NCI-H748 treated with DMSO at 0.1 percent for 48 hours (cell line): ENCODE data around the gene GOLPH3.
"Not testable (repeated sequence)": the region's sequence is repeated elsewhere in the genome, so short reads cannot be mapped to it uniquely, and the experiment has no call there.

ENCODE experiments used
- DNase-seq: peaks from one replicate; lab custom pipeline; 2025; lab: John Stamatoyannopoulos, UW

The GOLPH3 gene

DNA sequence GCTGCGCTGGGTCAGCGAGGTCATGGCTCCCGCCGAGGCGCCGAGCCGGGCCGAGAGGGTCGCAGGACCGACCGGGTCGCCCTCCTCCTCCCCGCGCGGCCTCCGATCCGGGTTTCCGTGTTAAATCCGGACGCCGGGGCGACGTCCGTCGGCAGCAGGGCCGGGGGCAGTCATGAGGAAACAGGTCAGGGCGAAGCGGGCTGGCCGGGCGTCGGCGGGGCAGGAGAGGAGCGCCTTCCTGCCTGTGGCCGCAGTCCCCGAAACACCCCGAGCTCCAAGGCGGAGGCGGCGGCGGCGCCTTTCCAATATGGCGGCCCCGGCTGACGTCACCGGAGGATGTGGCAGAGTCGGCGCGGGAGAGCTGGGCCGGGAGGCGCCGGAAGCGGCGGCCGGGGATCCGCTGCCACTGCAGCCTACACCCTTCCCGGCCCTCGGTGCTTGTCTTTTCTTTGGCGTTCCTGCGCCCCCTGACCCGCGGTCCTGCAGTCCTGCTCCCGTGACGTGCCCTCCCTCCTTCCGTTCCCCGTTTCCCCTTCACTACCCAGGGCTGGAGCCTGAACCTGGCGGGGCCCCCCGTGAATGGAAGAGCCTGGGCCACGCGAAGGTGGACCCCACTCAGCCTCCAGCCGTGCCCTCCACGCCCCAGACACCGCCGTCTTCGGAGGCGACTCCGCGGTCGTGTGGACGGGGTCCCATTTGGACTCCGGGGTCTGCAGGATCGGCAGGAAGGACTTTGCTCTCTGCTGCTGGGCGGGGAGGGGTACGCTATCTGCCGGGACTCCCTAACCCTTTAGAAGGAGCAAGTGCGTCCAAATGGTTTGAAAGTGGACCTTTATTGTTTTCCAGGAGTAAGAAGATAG, at the start of gene GOLPH3:
Gene GOLPH3 (minus strand): TSS at position 309 of the 860 bp plus-strand sequence. CDS start 285 bp downstream, at position 24.
- DNase-seq = peak; percentile 94

DNA sequence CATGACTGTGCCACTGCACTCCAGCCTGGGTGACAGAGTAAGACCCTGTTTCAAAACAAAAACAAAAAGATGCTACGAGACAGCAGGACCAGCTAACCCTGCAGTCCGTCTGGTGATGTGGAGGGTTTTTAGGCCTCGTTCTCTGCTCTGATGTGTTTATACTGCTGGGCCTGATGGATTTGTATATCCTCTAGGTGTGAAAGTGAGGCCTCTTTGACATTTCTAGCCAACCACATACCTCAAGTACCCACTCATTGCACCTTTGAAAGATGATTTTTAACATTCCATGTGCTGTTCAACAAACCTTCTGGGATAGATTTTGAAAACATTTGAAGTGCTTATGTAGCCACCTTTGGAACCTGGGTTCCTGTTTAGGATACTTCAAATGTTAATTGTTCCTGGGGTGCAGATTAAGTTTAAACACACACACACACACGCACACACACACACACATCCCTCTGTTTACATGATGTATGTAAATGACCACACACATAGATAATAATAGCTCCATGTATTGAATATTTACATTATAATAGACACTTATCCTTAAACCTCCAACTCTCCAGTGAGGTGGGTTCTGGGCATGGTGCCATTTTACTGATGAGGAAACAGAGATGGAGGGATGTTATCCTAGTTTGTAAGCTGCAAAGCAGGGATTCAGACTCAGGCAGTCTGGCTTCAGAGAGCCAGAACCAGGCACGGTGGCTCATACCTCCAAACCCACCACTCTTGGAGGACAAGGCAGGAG, 48.8 kb upstream of the GOLPH3 start:
- peak; percentile 25 for DNase-seq

DNA sequence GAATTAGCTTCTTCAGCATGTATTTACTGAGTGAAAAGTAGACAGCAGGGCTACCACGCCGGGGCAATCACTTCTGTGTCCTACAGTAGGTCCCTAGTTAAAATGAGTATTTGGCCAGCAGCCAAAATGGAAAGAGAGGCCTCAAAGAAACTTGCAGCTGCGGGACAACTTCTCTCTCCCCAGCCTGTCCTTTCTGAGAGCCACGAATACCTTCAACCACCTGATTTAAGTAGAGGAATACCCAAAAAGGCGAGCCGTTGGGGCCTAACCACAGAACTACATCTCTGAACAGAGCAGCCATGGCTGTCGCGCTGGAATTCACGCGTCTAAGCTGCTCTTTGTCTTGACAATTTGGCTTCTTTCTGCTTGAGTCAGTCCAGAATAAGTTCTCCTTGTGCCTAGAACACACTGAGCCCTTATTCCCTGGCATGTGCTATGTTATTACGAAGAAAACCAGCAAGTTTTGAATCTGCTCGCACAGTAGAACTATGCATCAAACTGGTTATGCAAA, 43.8 kb upstream of the GOLPH3 start:
- no peak for DNase-seq

DNA sequence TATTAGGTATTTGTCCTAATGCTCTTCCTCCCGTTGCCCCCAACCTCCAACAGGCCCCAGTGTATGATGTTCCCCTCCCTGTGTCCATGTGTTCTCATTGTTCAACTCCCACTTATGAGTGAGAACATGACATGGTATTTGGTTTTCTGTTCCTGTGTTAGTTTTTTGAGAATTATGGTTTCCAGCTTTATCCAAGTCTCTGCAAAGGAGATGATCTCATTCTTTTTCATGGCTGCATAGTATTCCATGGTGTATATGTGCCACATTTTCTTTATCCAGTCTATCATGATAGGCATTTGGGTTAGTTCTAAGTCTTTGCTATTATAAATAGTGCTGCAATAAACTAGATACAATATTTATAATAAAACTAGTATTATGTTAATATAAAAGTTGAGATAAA, 40.2 kb upstream of the GOLPH3 start:
- DNase-seq = not testable (repeated sequence)

DNA sequence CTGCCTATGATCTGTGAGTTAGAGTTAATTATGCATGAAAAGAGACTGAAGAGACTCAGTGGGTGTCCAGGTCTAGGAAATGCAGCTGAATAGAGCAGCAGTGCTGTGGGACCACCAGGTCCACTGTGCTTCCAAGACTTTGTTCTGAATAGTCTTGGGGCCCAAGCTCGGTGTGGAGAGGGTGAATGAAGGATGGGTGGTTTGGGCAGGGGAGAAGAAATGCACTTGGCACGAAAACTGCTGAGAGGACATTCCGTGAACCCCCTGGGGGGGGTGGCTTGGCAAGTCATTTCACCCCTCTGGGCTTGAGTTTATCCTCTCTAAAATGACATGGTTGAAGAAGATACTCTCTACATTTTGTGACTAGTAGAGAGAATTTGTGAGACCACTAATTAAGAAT, 36.0 kb upstream of the GOLPH3 start:
- no peak for DNase-seq

DNA sequence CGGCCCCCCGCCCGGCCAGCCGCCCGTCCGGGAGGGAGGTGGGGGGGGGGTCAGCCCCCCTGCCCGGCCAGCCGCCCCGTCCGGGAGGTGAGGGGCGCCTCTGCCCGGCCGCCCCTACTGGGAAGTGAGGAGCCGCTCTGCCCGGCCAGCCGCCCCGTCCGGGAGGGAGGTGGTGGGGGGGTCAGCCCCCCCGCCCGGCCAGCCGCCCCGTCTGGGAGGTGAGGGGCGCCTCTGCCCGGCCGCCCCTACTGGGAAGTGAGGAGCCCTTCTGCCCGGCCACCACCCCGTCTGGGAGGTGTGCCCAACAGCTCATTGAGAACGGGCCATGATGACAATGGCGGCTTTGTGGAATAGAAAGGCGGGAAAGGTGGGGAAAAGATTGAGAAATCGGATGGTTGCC, 34.7 kb upstream of the GOLPH3 start:
- not testable (repeated sequence) for DNase-seq

DNA sequence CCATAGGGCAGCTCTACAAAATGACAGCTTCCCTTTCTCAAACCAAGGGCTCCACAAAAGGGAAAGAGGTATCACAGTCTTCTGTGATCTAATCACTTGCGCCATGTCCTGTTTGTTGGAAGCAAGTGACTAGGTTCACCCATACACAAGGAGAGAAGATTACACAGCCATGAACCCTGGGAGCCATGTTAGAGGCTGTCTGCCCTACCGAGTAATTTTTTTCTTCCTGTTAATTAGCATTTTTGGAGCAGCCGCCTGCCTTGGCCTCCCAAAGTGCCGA, 33.2 kb upstream of the GOLPH3 start:
- DNase-seq = no peak

DNA sequence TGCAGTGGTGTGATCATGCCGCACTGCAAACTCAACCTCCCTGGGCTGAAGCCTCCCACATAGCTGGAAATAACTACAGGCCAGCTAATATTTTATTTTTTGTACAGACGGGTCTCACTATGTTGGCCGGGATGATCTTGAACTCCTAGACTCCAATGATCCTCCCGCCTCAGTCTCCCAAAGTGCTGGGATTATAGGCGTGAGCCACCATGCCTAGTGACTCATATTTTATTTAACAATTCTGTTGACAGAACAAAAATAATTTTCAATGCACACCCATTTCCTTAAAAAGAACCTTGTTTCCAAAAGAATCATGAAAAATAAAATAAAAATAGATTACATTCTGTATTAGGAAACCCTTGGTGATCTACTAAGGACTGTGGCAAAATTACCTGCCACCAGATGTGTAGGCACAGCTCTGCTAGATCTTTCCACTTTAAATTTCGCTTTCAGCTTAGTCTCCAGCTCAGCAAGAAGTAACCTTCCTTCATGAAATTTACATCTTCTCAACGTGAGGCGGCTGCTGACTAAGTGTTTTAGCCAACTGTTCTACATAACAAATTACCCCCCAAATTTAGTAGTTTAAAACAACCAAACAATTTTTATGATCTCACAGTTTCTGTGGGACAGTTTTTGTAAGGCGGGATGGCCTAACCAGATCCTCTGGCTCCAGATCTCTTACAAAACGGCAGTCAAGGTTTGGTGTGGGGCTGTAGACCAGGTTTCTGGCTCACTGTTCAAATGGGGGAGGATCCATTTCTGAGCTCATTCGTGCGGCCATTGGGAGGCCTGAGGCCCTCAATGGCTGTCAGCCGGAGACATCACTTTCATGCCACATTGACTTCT, 32.6 kb upstream of the GOLPH3 start:
- DNase-seq = no peak

DNA sequence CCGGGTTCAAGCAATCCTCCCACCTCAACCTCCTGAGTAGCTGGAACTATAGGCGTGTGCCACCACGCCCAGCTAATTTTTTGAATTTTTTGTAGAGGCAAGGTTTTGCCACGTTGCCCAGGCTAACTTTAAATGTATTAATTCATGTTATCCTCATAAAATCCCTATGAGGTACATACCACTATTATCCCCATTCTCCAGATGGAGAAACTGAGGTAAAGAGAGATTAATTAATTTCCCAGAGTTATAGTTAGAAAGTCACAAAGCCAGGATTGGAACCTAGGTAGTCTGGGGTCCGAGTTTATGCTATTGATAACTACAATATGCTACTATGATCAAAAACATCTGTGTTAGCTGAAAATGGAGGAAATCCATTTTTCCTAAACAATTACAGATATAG, 31.9 kb upstream of the GOLPH3 start:
- no peak for DNase-seq

DNA sequence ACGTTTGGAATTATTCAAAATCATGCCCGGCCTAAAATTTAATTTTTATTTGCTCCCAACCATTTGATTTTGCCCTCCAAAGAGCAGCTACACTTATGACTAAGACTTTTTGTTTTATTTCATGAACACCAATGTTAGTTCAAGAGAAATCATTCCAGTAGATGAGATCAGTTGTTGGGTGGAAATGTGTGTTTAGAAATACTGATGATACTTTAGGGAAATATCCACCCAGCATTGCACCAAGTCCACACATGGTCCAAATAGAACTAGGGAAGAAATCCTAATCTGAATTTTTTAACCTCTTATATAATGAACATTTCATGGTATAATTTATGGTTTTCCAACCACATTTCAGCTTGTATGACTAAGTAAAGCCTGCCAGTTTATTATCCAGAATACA, 28.3 kb upstream of the GOLPH3 start:
- DNase-seq = no peak

DNA sequence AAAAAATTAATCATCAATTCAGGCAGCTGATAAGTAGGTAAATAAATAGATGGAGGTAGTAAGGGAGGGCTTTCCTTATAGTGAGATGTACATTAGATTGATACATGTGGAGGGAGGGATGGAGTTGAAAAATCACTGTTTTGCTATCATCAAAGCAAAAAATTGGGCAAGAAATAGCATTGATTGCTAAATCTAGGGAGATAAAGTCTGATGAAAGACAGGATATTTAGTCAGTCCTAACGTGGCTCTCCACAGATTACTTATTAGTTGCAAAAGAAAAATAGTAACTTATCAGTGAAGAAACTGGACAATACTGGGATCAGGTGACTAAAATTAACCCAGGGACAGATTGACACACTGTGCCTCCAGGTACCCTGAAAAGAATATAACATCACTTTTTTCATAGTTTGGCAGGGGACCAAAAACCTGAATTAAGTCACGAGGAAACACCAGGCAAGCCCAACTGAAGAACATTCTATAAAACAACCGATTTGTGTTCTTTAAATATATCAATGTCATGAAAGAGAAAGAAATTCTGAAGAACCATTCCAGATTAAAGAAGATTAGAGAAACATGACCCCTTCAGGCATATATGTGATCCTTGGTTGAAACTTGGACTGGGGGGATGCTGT, 27.1 kb upstream of the GOLPH3 start:
- no peak for DNase-seq

DNA sequence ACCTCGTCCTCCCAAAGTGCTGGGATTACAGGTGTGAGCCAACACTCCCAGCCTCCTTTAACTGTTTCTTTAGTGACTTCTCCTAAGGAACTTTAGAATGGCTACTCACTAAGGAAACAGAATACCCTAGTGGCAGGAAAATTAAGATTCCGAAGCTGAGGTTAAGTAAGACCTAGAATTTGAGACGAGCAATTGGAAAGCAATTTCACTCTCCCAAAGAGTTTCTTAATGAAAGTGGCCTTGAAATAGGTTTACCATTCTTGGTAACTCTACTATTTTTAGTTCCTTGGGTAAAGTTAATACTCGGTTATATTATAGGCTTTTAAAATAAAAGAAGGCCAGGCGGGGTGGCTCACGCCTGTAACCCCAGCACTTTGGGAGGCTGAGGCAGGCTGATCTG, 22.9 kb upstream of the GOLPH3 start:
- no peak for DNase-seq

DNA sequence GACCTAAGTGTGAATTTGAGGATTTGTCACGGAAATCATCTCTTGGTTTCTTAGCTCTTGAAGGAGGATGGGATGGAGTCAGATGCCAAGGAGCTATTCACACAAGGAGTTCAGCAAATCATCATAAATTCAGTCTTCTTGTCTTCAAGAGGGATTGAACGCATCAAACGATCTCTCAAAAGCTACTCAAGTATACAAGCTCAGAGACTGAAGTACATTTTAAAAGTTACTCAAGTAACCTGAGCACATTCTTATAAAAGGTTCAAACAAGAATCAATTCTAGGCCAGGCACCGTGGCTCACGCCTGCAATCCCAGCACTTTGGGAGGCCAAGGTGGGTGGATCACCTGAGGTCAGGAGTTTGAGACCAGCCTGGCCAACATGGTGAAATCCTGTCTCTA, 21.1 kb upstream of the GOLPH3 start:
- DNase-seq = no peak

DNA sequence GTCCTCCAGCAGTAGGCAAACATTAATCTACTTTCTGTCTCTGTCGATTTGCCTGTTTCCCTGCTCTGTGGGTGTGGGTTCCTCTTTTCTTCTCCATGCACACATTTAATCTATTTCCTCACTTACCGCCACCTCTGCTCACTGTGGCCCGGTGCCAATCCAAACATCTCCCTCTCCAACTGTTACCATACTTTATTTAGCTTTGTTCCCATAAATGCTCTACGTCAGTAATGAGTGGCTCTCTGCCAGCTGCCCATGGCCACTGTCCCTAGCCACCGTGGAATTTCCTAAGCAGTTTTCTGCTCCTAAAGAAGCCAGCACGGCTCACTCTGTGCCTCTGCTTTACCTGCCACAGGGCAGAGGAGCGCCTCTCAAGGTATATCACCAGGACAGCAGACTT, 19.5 kb upstream of the GOLPH3 start:
- peak; percentile 100 for DNase-seq

DNA sequence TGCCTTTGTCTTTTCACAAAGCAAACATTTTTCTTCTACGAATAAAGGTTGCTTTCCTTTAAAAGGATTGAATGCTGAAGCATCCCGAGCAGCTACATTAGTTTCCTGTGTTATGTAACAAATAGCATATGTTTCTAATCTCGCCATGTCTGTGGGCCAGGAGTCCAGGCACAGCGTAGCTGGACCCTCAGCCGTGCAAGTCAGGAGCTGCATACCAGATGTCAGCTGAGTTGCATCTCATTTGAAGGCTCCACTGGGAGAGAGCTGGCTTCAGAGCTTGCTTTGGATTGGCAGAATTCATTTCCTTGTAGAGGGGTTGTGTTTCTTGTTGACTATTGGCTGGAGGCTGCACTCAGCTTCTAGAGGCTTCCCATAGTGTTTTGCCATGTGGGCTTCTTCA, 16.0 kb upstream of the GOLPH3 start:
- DNase-seq = no peak

DNA sequence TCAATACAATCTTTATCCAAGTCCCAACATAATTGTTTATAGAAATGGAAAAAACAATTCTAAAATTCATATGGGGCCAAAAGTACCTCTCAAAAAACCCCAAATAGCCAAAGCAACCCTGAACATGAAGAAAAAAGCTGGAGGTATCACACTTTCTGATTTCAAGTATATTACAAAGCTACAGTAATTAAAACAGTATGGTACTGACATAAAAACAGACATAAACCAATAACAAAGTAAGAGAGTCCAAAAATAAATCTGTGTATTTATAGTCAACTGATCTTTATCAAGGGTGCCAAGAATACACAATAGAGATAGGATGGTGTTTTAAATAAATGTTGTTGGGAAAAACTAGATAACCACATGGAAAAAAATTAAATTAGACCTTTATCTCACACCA, 13.6 kb upstream of the GOLPH3 start:
- DNase-seq = no peak

DNA sequence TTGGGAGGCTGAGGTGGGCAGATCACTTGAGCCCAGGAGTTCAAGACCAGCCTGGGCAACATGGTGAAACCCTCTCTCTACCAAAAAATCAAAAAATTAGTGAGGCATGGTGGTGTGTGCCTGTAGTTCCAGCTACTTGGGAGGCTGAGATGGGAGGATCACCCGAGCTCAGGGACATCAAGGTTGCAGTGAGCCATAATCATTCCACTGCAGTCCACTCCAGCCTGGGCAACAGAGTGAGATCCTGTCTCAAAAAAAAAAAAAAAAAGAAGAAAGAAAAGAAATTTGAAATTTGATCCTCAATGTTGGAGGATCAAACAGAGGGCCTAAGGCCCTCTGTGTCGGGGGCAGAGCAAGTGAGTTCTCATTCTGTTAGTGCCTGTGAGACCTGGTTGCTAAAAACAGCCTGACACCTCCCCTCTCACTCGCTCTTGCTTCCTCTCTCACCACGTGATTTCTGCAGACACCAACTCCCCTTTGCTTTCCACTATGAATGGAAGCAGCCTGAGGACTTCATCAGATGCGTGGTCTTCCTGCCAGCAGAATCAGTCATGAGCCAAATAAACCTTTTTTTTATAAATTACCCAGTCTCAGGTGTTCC, 8.4 kb upstream of the GOLPH3 start:
- DNase-seq = no peak

DNA sequence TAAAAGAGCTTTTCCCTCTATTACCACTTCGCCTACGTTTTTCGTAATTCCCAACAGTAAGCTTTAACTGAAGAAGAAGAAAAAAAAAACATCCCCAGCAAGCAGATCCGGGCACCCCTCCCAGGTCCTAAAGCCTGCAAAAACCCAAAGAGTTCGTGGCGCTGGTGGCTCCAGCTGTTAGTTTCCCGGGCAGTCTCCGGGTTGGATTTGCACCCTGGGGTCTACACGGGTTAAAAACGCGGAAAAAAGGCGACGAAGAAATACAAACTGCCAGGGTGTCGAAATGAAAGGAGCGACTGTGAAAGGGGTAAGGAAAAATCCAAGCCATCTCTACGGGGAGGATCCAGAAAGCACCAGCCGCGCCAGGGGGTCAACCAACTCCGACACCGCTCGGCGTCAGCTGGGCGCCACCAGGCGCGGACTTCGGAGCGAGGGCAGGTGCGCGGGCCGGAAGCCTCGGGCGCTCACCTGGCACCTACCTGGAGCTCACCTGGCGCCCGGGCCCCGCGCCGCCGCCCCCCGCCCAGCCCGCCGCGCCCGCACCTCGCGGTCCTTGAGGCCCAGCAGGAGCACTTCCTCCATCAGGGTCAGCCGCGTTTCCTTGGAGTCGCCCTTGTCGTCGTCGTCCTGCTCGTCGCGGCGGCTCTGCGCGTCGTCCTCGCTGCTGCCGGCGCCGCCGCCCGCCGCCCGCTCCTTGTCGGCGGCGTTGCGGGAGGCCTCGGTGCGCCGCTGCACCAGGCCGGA, 680 bp downstream of the GOLPH3 start:
- peak; percentile 80 for DNase-seq

DNA sequence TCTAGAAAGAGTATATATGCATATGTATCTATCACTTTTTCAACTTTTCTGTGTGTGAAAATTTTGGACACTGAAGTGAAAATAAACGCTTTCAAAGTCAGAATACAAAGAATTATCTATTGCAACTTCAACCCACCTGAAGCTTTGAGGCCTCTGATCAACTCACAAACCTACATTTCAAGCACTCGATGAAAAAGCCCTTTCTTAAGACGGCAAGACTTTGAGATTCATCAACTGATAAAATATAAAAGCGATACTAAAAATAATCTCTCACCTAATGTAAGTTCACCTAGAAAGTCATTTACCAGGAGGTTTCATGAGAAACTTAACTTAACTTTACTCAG, 1.2 kb downstream of the GOLPH3 start:
- DNase-seq = peak; percentile 77

DNA sequence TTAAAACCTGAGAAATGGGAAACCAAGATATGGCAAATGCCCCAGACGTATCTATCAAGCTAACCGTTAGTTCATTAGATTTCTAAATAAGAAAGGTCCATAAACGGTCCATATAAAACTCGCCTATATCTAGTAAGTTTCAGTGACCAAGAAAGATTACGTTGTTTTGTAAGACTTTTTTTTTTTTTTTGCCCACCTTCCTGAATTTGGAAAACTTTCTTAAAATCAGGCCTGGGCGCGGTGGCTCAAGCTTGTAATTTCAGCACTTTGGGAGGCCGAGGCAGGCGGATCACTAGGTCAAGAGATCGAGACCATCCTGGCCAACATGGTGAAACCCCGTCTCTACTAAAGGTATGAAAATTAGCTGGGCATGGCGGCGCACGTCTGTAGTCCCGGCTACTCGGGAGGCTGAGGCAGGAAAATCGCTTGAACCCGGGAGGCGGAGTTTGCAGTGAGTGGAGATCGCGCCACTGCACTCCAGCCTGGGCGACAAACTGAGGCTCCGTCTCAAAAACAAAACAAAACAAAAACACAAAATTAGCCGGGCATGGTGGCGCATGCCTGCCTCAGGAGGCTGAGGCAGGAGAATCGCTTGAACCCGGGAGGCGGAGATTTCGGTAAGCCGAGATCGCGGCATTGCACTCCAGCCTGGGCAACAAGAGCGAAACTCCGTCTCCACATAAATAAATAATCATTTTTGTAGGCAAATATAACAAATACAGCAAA, 1.8 kb downstream of the GOLPH3 start:
- peak; percentile 69 for DNase-seq
